HG03103 (cell line): ENCODE results near the gene CSF2RB.

Experiments used
- ATAC-seq: cut with Tn5 transposase; IDR thresholded peaks from one replicate; pipeline ENCODE4 v1.9.1; 2021; ENCODE audit warnings: low read depth; ENCODE audit not compliant: unreplicated experiment

CSF2RB gene

DNA sequence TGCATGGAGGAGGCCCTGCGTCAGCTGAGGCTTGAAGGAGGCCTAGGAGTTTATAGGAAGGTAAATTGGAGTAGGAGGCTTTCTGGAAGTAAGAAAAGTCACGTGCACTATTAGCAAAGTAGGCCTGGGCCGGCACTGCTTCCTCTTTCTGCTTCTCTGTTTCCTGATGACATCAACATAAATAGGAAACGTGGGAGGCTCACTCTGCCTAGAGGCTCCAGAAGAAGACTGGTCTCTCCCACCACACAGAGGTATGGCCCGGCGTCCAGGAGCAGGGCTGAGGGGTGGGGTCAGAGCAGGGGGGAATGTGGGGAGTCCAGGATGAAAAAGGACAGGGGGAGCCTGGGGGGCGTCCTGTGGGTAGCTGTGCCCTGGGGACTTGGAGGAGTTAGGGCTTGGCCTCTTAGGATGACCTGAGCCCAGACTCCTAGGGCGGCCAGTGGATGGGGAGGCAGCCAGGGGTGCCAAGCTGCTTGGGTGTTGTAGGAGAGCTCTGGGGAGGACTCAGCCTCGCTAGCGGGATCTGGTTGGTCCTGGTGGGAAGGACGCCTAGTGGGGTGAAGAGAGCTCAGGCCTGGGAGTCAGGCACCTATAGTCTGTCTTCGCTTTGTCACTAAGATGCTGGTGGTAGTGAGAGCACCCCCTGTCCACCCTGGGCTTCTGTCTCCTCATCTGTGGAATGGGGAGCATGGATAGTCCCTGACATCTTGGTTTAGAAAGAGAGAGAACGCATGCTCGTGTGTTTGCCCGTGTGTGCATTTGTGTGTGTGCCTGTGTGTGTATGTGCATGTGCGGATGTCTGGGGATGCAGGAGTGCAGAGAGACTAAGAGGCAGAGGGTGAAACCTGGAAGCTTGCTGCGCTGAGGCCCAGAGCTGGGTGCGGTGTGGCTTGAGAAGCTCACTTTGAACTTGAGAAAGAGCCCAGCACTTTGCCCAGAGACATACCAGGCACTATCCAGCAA lies at the start of gene CSF2RB:
Gene CSF2RB (plus strand): TSS at position 202 of the 963 bp plus-strand sequence. CDS start 8,580 bp downstream, outside the sequence.
- no peak for ATAC-seq

DNA sequence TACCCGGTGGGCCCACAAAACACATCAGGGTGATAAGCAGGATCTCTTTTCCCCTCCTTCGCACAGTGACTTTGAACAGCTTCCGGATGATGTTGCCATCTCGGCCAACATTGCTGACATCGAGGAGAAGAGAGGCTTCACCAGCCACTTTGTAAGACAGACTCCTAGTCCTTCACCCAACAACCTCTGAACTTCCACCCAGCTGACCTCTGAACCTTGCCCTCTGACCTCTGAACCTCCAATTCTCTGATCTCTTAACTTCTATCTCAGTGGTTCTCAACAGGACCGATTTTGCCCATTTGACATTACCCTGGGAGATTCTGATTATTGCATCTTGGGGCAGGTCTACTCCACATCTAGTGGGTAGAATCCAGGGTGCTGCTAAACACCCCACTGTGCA lies 49.4 kb upstream of the CSF2RB start:
- no peak for ATAC-seq

- no peak for ATAC-seq
These were observed 48.8 kb upstream of the CSF2RB start for GRCh38 chr22:36864454-36865215.

GRCh38 chr22:36865346-36865745 lies 48.1 kb upstream of the CSF2RB start:
- no peak for ATAC-seq

DNA sequence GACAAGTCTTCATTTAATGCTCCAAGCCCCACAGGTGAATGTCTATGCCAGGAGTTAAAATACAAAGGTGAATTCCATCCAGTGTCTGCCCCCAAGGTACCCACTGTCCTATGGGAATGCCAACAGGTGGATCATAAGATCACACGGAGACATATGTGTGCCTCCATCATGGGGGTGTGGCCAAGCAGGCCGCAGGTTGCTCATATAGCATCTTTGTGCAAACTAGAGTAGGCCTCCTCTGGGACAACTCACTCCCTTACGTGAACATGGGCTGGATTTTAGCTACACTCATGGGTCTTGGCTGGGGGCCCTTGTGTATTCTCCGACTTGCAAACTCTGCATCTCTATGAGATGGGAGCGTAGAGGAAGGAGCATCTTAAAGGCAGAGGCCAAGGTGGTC lies 45.7 kb upstream of the CSF2RB start:
- ATAC-seq = no peak

DNA sequence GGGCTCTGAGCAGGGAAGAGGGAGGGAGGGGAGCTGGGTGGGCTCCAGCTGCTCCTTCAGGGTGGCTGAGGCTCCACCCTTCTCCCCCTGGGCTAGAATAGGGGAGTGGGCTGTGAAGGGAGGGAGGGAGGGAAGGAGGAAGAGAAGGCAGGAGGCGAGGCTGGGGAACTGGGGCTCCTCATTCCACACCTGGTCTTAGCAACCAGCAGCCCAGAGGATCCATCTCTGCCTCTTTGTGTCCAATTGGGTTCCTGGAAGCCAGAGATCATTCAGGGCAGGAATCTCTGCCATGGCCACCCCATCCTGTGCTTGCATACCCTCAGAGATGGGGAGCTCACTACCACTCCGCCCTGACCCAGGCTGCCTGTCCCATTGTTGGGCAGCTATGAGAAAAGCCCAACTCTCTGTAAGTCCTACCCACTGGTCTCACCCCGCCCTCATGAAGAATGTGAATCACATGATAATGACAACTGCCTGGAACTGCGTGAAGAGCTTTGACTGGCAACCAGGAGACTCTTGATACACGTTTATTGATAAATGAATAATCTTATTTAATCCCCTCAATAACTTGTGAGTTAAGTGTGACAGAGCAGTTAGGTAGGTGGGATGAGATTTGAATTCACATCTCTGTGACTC lies 44.8 kb upstream of the CSF2RB start:
- ATAC-seq = no peak

GRCh38 chr22:36870250-36870649 lies 43.2 kb upstream of the CSF2RB start:
- no peak for ATAC-seq

DNA sequence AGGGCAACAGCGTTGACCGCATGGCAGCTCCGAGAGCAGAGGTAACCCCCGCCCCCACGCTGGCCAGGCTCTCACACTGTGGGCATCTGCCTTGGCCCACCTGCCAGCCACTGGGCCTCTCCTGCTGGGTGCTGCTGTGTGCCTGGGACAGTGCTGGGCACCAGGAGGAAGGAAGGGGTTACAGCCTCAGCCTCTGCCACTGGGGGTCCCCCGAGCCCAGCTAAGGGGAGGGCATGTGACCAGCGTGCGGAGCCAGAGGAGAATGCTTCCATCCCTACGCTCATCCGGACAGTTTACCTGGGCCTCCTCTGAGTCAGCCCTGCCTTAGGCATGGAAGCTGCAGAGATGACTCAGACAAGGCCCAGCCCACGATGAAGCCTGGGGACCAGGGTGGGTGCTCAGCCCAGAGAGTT lies 41.8 kb upstream of the CSF2RB start:
- ATAC-seq = no peak

GRCh38 chr22:36872084-36872483 lies 41.3 kb upstream of the CSF2RB start:
- no peak for ATAC-seq

DNA sequence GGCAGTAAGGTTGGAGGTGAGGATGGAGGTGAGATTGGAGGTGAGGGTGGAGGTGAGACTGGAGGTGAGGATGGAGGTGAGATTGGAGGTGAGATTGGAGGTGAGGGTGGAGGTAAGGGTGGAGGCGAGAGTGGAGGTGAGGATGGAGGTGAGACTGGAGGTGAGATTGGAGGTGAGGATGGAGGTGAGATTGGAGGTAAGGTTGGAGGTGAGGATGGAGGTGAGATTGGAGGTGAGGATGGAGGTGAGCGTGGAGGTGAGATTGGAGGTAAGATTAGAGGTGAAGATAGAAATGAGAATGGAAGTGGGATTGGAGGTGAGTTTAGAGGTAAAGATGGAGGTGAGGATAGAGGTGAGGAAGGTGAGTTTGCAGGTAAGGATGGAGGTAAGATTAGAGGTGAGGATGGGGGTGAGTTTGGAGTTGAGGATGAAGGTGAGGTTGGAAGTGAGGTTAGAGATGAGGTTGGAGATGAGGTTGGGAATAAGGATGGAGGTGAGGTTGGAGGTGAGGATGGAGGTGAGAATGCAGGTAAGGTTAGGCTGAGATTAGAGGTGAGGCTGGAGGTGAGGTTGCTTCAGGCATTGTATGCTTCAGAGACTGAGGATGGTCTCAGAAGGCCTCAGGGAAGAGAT lies 40.4 kb upstream of the CSF2RB start:
- ATAC-seq = no peak

GRCh38 chr22:36873614-36874308 lies 39.7 kb upstream of the CSF2RB start:
- ATAC-seq = peak; percentile 68

DNA sequence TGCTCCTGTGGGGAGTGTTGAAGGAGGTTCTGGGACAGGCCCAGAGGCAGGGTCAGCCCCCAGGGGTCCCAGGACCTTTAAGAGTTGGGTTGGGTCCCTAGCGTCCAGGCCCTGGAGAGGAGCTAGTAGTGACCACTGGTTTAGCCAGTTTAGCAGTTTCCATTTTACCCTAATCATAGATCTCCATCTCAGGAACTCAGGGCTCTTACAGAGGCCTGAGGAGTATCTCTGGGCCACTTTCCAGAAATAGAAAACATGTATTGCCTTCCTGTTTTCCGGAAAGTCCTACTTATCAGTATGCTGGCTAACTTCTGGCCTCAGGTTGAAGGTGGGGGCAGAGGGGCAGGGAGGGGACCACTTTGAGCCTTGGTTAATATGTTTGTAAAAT lies 39.1 kb upstream of the CSF2RB start:
- no peak for ATAC-seq

GRCh38 chr22:36874736-36875135 lies 38.7 kb upstream of the CSF2RB start:
- no peak for ATAC-seq

DNA sequence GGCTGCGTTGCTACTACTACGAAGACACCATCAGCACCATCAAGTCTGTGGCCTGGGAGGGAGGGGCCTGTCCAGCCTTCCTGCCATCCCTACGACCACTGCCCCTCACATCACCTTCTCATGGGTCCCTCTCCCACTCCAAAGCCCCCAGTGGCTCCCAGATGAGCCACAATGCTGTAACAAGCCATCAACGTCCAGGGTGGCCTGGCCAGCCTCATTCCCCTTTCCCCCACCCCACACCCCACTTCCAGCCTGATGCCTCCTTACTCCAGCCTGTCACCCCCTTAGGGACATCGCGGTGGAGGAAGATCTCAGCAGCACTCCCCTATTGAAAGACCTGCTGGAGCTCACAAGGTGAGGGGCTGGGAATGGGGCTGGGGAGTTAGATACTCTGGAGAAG lies 37.7 kb upstream of the CSF2RB start:
- ATAC-seq = no peak

DNA sequence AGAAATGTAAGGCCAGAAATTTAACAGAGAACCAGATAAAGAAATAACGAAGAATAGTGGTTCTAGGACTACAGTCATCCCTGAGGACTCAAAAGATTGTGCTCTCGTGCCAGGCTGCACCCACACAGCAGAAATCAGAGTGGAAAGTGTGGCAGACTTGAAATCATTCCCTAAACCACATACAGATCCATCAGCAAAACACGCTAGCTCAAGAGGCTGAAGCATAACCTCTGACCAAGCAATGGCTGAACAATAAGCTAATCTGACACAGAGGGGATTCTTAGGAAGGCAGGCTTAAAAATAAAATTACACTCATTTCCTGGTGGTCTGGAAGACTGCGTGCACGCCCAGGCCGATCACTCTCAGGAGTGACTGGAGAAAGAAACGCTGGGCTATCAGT lies 33.7 kb upstream of the CSF2RB start:
- ATAC-seq = no peak

DNA sequence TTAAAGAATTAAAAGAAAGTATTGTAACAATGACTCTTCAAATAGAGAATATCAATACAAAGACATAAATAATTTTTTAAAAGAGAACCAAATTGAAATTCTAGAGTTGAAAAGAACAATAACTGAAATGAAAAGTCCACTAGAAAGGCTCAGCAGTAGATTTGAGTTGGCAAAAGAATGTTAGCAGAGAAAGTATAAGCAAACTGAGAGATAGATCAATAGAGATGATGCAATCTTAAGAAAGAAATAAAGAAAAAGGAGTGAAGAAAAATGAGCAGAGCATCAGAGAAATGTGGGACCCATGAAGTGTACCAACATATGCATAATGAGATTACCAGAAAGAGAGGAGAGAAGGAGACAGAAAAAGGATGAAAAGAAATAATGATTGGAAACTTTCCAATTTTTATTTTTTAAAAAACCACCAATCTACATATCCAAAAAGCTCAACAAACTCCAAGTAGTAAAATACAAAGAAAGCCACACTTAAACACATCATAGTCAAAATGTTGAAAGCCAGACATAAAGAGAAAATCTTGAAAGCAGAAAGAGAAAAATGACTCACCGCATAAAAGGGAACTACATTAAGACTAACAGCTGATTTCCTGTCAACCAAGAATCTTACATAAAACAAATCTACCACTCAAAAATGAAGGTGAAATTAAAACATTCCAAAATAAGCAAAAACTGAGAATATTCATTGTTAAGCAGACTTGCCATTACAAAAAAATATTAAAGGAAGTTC lies 31.8 kb upstream of the CSF2RB start:
- ATAC-seq = no peak

DNA sequence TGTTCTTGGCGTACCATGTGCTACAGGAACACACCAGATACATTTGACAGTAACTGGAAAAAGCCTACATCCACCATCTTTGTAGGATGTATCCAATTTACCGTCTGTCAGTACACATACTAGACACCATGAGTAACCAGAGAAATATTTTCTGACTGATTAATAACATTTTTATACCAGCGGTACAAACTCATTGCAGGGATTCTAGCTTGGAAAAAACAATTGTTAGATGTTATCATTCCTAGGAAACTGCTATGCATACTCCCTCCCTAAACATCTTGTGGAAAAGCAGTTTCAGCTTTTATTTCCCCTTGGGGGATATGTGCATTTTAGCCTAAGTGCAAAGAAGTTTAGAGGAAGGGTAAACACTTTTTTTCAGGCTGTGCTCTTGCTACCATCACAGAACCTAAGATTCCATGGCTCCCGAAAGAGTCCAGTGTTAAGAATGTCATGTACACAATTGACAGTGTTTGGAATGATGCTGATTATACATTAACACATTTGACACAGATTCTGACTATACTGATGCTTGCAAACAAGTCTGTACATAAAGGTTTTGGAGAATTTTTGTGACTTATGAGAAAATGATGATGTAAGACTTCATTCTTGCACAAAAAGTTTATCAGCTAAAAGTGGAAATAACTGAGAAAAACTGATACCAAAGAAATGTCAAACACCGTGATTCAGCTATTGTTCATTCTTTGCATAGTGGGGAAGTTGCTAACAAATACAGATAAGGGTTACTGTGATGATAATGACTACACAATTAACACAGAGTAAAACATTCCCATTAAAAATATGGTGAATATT lies 28.9 kb upstream of the CSF2RB start:
- ATAC-seq = no peak

DNA sequence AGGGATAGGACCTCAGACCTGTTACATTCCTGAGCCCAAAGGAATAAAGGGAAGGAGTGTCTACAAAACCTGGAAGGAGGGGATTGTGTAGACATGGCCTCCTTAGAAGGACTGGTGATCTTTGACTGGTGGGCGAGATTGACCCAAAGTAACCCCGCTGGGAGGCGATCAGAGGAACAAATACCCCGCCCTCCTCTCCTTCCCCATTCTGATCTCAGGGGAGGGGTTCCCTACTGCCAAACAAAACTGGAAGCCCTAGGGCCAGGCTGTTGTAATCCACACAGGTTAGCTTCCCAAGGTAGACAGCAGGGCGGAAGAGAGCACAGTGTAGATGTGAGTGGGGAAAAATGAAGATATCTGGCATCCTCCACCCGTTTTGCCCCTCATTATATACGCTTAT lies 28.0 kb upstream of the CSF2RB start:
- no peak for ATAC-seq

DNA sequence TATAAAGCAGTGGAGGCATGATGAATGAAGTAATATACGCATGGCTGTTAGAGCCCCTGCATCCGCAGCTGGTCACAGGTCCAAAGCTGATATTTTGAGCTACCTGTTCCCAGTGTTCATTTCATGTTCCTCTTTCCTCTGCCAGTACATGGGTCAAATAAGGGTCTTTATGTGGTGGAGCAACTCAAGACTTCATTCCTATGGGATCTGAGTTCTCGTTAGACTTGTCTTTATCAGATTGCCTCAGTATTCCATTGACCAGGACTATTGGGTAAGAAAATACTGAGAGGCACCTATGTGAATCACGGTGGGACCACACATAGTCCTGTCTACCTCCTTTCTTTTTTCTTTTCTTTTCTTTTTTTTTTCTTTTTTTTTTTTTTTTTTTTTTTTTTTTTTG lies 27.4 kb upstream of the CSF2RB start:
- ATAC-seq = no peak
